GM12874 (cell line): Measurements from ENCODE around the gene ACACA.
A peak's percentile ranks its signal among the peaks of the same experiment; 100 is the strongest.

Experiments used
- CTCF ChIP-seq: IDR thresholded peaks from 2 replicates; pipeline ENCODE4 v1.5.1; 2011; ENCODE audit warnings: low read depth, mild to moderate bottlenecking, control low read depth, low read length, moderate library complexity; ENCODE audit not compliant: insufficient read depth

Gene ACACA

GRCh38 chr17:37047631-37048104 lies 359.0 kb downstream of the ACACA start:
- TF ChIP-seq CTCF: peak; percentile 83

GRCh38 chr17:37045351-37045922 lies 361.2 kb downstream of the ACACA start:
- TF ChIP-seq CTCF: no peak

GRCh38 chr17:37043201-37043600 lies 363.4 kb downstream of the ACACA start:
- TF ChIP-seq CTCF: no peak

- TF ChIP-seq CTCF: no peak
Observed at GRCh38 chr17:37041932-37042331, 364.7 kb downstream of the ACACA start.

- no peak for TF ChIP-seq CTCF
Observed at GRCh38 chr17:37039269-37039668, 367.4 kb downstream of the ACACA start.

- TF ChIP-seq CTCF: no peak
Observed at GRCh38 chr17:37037590-37038155, 369.0 kb downstream of the ACACA start.
